K562 (cell line): ENCODE data around the gene TTC31. TPM values are rescaled to one million over a fixed set of nuclear protein-coding genes. Genes with fewer than 3 reads are reported as not detected.

Source experiments
- ATF7 ChIP-seq: fragments of 450-650 bp; IDR thresholded peaks from 2 replicates; pipeline ENCODE4 v1.7.1; 2014; ENCODE audit warnings: mild to moderate bottlenecking, moderate library complexity
- FOSL1 ChIP-seq: fragments of 200-800 bp; sonication (Bioruptor generic); conservative IDR thresholded peaks from 2 replicates; pipeline ENCODE4 v1.6.1; 2016; ENCODE audit warnings: missing genetic modification characterization, missing compliant biosample characterization
- HDAC1 ChIP-seq, 2 experiments: fragments of 450-650 bp; IDR thresholded peaks; 2 replicates each; pipeline ENCODE4 v1.6.1; 2016 to 2017; ENCODE audit warnings: inconsistent platforms in 1 of 2, mild to moderate bottlenecking in 1 of 2, moderate library complexity in 1 of 2
- JUND ChIP-seq, 2 experiments: IDR thresholded peaks; 2 replicates in 1 of 2; 3 replicates in 1 of 2; pipeline ENCODE4 v1.6.1; 2011; ENCODE audit warnings: borderline replicate concordance in 2 of 2, low read depth in 2 of 2, low read length in 2 of 2, improper control_type of control experiment in 1 of 2, missing biosample characterization in 1 of 2, missing genetic modification characterization in 1 of 2, missing genetic modification reagents in 1 of 2
- MTA3 ChIP-seq: fragments of 450-650 bp; formaldehyde crosslinking; IDR thresholded peaks from 2 replicates; pipeline ENCODE4 v1.6.1; 2017; ENCODE audit warnings: mild to moderate bottlenecking, borderline replicate concordance
- MTF1 ChIP-seq: fragments of 250-450 bp; sonication (Bioruptor Pico); IDR thresholded peaks from 2 replicates; pipeline ENCODE4 v1.9.0; 2021; ENCODE audit warnings: moderate library complexity, mild to moderate bottlenecking, inconsistent platforms, borderline replicate concordance
- PHF20 ChIP-seq: fragments of 450-650 bp; IDR thresholded peaks from 2 replicates; pipeline ENCODE4 v1.6.1; 2018; ENCODE audit not compliant: partially characterized antibody
- POLR2H ChIP-seq: IDR thresholded peaks from 2 replicates; pipeline ENCODE4 v1.6.1; 2016; ENCODE audit warnings: missing genetic modification characterization, low read depth, mild to moderate bottlenecking, control low read depth, missing compliant biosample characterization, moderate library complexity
- PTBP1 ChIP-seq: fragments of 200-400 bp; formaldehyde crosslinking; IDR thresholded peaks from 2 replicates; pipeline ENCODE4 v1.6.1; 2017; ENCODE audit warnings: low read depth, low read length
- PTTG1 ChIP-seq: fragments of 450-650 bp; IDR thresholded peaks from 2 replicates; pipeline ENCODE4 v1.6.1; 2016; ENCODE audit warnings: low read depth, mild to moderate bottlenecking, missing genetic modification characterization, missing compliant biosample characterization
- TAF7 ChIP-seq: fragments of 450-650 bp; IDR thresholded peaks from 2 replicates; pipeline ENCODE4 v1.6.1; 2016; ENCODE audit warnings: missing genetic modification characterization, missing compliant biosample characterization
- ZBTB8A ChIP-seq: fragments of 450-650 bp; IDR thresholded peaks from 2 replicates; pipeline ENCODE4 v1.6.1; 2018; ENCODE audit warnings: mild to moderate bottlenecking, moderate library complexity; ENCODE audit not compliant: partially characterized antibody
- ZKSCAN1 ChIP-seq: fragments of 150-350 bp; IDR thresholded peaks from 2 replicates; pipeline ENCODE4 v1.6.1; 2016; ENCODE audit warnings: low read depth, low read length
- ZNF780A ChIP-seq: fragments of 250-450 bp; sonication (Bioruptor Pico); IDR thresholded peaks from 2 replicates; pipeline ENCODE4 v1.5.0; 2021; ENCODE audit warnings: mild to moderate bottlenecking
- ZNF830 ChIP-seq: fragments of 250-450 bp; sonication (Bioruptor Pico); IDR thresholded peaks from 2 replicates; pipeline ENCODE4 v1.5.0; 2021; ENCODE audit warnings: mild to moderate bottlenecking
- polyA plus RNA-seq, 8 experiments: library from polyadenylated mRNA; depleted of rRNA in 4 of 8; stranded (reverse) in 5 of 8; unstranded in 3 of 8; fragments of >200 nt; fragmentation: Nextera tagmentation in 2 of 8; fragmentation: Illumina TruSeq in 1 of 8; extraction: Ambion mirVana in 2 of 8; extraction: Trizol in 1 of 8; gene quantifications; 2 replicates each; pipeline versions ENCODE4 v1.2.1 to v1.2.3, GENCODE V29; 2011 to 2014; ENCODE audit warnings: inconsistent platforms in 1 of 8, missing spikeins in 1 of 8
- total RNA-seq, 7 experiments: library from RNA; depleted of rRNA in 6 of 7; stranded (reverse); fragments of >200 nt in 6 of 7; fragmentation: Illumina TruSeq in 2 of 7; extraction: Trizol in 2 of 7; gene quantifications; 2 replicates each; pipeline versions ENCODE4 v1.2.1 to v1.2.3, GENCODE V29; 2011 to 2021; ENCODE audit warnings: low replicate concordance in 1 of 7
- TF ChIP-seq, protein P1 (sequence below): fragments of 450-650 bp; conservative IDR thresholded peaks from 2 replicates; pipeline ENCODE4 v1.6.1; 2016; ENCODE audit warnings: missing genetic modification characterization, low read depth, mild to moderate bottlenecking, missing compliant biosample characterization, moderate library complexity
- TF ChIP-seq, protein P2 (sequence below): fragments of 250-450 bp; sonication (Bioruptor Pico); IDR thresholded peaks from 2 replicates; pipeline ENCODE4 v1.5.0; 2022; ENCODE audit warnings: mild to moderate bottlenecking
- TF ChIP-seq, protein P3 (sequence below), 2 experiments: IDR thresholded peaks; 2 replicates each; pipeline ENCODE4 v1.6.1; 2011; ENCODE audit warnings: borderline replicate concordance in 1 of 2, control low read depth in 1 of 2, low read depth in 1 of 2, low read length in 1 of 2, mild to moderate bottlenecking in 1 of 2, mixed read lengths in 1 of 2, moderate library complexity in 1 of 2; ENCODE audit not compliant: insufficient read depth in 1 of 2, insufficient read length in 1 of 2, poor library complexity in 1 of 2, severe bottlenecking in 1 of 2; ENCODE audit errors: extremely low read depth in 1 of 2
- TF ChIP-seq, protein P4 (sequence below): fragments of 250-450 bp; sonication (Bioruptor Pico); IDR thresholded peaks from 2 replicates; pipeline ENCODE4 v1.9.0; 2021; ENCODE audit warnings: mild to moderate bottlenecking, inconsistent platforms

The TTC31 gene
- total and polyA plus RNA-seq, 9 of the 15 experiments (the other 6 are each of a cell fraction or from before 2014, with no cell fraction given), result 4.7 to 30.5 (median 15.9) TPM

GRCh38 chr2:74472086-74472944 lies 10.6 kb upstream of the TTC31 start, which contains the start of gene MRPL53 (continued):
- TF ChIP-seq, protein P1, sequence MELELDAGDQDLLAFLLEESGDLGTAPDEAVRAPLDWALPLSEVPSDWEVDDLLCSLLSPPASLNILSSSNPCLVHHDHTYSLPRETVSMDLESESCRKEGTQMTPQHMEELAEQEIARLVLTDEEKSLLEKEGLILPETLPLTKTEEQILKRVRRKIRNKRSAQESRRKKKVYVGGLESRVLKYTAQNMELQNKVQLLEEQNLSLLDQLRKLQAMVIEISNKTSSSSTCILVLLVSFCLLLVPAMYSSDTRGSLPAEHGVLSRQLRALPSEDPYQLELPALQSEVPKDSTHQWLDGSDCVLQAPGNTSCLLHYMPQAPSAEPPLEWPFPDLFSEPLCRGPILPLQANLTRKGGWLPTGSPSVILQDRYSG (tag), result peak; percentile 66; the same call in 1 of the 2 replicates
- TF ChIP-seq PTTG1 (no peak), ZBTB8A (no peak), FOSL1 (tag) (peak; percentile 32; the same call in 1 of the 2 replicates), TAF7 (tag) (peak; percentile 9; the same call in 1 of the 2 replicates), ATF7 (peak; percentile 55), MTF1 (CRISPR knock-in tag) (no peak), POLR2H (peak; percentile 95), ZKSCAN1 (0 out of 2 replicates have a peak, but pooled peaks have one; percentile 30), MTA3 (peak; percentile 84; the same call in 1 of the 2 replicates), HDAC1 (IDR thresholded peaks at IDR 0.05) (peak in 1 of 2 experiments; percentile 87; a peak in 1 of 4 replicates), ZNF830 (CRISPR knock-in tag) (no peak), PHF20 (peak; percentile 99), ZNF780A (no peak), PTBP1 (peak; percentile 29; the same call in 1 of the 2 replicates), JUND (IDR thresholded peaks at IDR 0.05; ENCODE audit: borderline replicate concordance, low read depth, low read length) (peak; percentile 47; the same call in 1 of the 2 replicates), JUND (tag; IDR thresholded peaks at IDR 0.05; ENCODE audit: borderline replicate concordance, low read depth, low read length) (peak; percentile 32; the same call in 1 of the 3 replicates)
- TF ChIP-seq, protein P2, sequence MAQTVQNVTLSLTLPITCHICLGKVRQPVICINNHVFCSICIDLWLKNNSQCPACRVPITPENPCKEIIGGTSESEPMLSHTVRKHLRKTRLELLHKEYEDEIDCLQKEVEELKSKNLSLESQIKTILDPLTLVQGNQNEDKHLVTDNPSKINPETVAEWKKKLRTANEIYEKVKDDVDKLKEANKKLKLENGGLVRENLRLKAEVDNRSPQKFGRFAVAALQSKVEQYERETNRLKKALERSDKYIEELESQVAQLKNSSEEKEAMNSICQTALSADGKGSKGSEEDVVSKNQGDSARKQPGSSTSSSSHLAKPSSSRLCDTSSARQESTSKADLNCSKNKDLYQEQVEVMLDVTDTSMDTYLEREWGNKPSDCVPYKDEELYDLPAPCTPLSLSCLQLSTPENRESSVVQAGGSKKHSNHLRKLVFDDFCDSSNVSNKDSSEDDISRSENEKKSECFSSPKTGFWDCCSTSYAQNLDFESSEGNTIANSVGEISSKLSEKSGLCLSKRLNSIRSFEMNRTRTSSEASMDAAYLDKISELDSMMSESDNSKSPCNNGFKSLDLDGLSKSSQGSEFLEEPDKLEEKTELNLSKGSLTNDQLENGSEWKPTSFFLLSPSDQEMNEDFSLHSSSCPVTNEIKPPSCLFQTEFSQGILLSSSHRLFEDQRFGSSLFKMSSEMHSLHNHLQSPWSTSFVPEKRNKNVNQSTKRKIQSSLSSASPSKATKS (CRISPR knock-in tag), result peak; percentile 80; the same call in 1 of the 2 replicates
- TF ChIP-seq, protein P3, sequence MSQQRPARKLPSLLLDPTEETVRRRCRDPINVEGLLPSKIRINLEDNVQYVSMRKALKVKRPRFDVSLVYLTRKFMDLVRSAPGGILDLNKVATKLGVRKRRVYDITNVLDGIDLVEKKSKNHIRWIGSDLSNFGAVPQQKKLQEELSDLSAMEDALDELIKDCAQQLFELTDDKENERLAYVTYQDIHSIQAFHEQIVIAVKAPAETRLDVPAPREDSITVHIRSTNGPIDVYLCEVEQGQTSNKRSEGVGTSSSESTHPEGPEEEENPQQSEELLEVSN (IDR thresholded peaks at IDR 0.05; ENCODE audit: borderline replicate concordance in 1 of 2, extremely low read depth in 1 of 2, insufficient read depth in 1 of 2, insufficient read length in 1 of 2, low read depth in 1 of 2, low read length in 1 of 2, poor library complexity in 1 of 2, severe bottlenecking in 1 of 2), result peak; percentile 47 to 51
- TF ChIP-seq, protein P4, sequence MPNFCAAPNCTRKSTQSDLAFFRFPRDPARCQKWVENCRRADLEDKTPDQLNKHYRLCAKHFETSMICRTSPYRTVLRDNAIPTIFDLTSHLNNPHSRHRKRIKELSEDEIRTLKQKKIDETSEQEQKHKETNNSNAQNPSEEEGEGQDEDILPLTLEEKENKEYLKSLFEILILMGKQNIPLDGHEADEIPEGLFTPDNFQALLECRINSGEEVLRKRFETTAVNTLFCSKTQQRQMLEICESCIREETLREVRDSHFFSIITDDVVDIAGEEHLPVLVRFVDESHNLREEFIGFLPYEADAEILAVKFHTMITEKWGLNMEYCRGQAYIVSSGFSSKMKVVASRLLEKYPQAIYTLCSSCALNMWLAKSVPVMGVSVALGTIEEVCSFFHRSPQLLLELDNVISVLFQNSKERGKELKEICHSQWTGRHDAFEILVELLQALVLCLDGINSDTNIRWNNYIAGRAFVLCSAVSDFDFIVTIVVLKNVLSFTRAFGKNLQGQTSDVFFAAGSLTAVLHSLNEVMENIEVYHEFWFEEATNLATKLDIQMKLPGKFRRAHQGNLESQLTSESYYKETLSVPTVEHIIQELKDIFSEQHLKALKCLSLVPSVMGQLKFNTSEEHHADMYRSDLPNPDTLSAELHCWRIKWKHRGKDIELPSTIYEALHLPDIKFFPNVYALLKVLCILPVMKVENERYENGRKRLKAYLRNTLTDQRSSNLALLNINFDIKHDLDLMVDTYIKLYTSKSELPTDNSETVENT (CRISPR knock-in tag), result peak; percentile 39; the same call in 1 of the 2 replicates
